IMR-90 (cell line): ENCODE results near the gene CCSER1. TPM values are rescaled to one million over a fixed set of nuclear protein-coding genes. Genes with fewer than 3 reads are reported as not detected.

Source experiments
- ATAC-seq: fragments of 200-7000 bp; cut with Tn5 transposase; 2 replicates; pipeline ENCODE4 v1.9.1; 2020; ENCODE audit warnings: low read depth, mild to moderate bottlenecking, moderate library complexity
- BruUV-seq: library from RNA; stranded (reverse); fragments of 400-500 nt; replicated peaks from 2 replicates; lab custom pipeline; 2021; lab: Mats Ljungman, UMichigan
- CTCF ChIA-PET: fragments of 300-600 bp; formaldehyde crosslinking; extraction: SDS; loops from one replicate; lab custom pipeline; 2021; ENCODE audit warnings: antibody characterized with exemption; lab: Yijun Ruan, JAX
- POLR2A ChIA-PET: fragments of 300-600 bp; sonication (Branson Sonifier 250); formaldehyde crosslinking; loops from one replicate; lab custom pipeline; 2022; ENCODE audit warnings: antibody characterized with exemption; ENCODE audit not compliant: unreplicated experiment; lab: Charles Lee
- DNase-seq: peaks from one replicate; pipeline ENCODE4 v3.0.0; 2013
- H2AFZ ChIP-seq: replicated peaks from 2 replicates; pipeline ENCODE3; 2013; ENCODE audit warnings: low read length, mild to moderate bottlenecking; ENCODE audit not compliant: poor library complexity
- H2AK5ac ChIP-seq: 2 replicates; pipeline ENCODE4 v1.6.1; 2013; ENCODE audit warnings: low read depth, low read length, inconsistent platforms
- H2AK9ac ChIP-seq: replicated peaks from 2 replicates; pipeline ENCODE3; 2013; ENCODE audit warnings: mild to moderate bottlenecking, low read depth, low read length, moderate library complexity; ENCODE audit not compliant: poor library complexity
- H2BK120ac ChIP-seq: 2 replicates; pipeline ENCODE4 v1.6.1; 2013; ENCODE audit warnings: low read depth, low read length, inconsistent platforms
- H2BK15ac ChIP-seq: 3 replicates; pipeline ENCODE4 v1.6.1; 2013; ENCODE audit warnings: low read depth, low read length, inconsistent platforms
- H2BK20ac ChIP-seq: 2 replicates; pipeline ENCODE4 v1.6.1; 2013; ENCODE audit warnings: low read depth, mild to moderate bottlenecking, inconsistent platforms, low read length, moderate library complexity
- H2BK5ac ChIP-seq: 2 replicates; pipeline ENCODE4 v1.6.1; 2013; ENCODE audit warnings: mild to moderate bottlenecking, low read depth, low read length, inconsistent platforms; ENCODE audit not compliant: poor library complexity, severe bottlenecking
- H3K14ac ChIP-seq: replicated peaks from 2 replicates; pipeline ENCODE4 v1.6.1; 2013; ENCODE audit warnings: low read depth, low read length, inconsistent platforms
- H3K18ac ChIP-seq: 2 replicates; pipeline ENCODE4 v1.6.1; 2013; ENCODE audit warnings: low read depth, low read length, control low read depth
- H3K23ac ChIP-seq: 2 replicates; pipeline ENCODE4 v1.6.1; 2013; ENCODE audit warnings: low read depth, low read length, inconsistent platforms
- H3K27ac ChIP-seq: 2 replicates; pipeline ENCODE4 v1.5.1; 2013; ENCODE audit warnings: mild to moderate bottlenecking, control low read depth, low read length; ENCODE audit not compliant: insufficient read depth
- H3K27me3 ChIP-seq: 2 replicates; pipeline ENCODE4 v1.6.1; 2013; ENCODE audit warnings: low read length; ENCODE audit not compliant: control insufficient read depth, insufficient read depth
- H3K36me3 ChIP-seq: 2 replicates; pipeline ENCODE4 v1.6.1; 2013; ENCODE audit warnings: low read length, mixed read lengths; ENCODE audit not compliant: control insufficient read depth, insufficient read depth
- H3K4ac ChIP-seq: 2 replicates; pipeline ENCODE4 v1.6.1; 2013; ENCODE audit warnings: low read depth, low read length, inconsistent platforms
- H3K4me1 ChIP-seq: 2 replicates; pipeline ENCODE4 v1.6.1; 2013; ENCODE audit warnings: low read length, mixed read lengths; ENCODE audit not compliant: control insufficient read depth, insufficient read depth
- H3K4me2 ChIP-seq: 2 replicates; pipeline ENCODE4 v1.6.1; 2013; ENCODE audit warnings: low read depth, mild to moderate bottlenecking, control low read depth, low read length, moderate library complexity
- H3K4me3 ChIP-seq: 2 replicates; pipeline ENCODE4 v1.5.1; 2013; ENCODE audit warnings: low read depth, mild to moderate bottlenecking, control low read depth, low read length, moderate library complexity; ENCODE audit not compliant: insufficient read depth
- H3K56ac ChIP-seq: 2 replicates; pipeline ENCODE4 v1.6.1; 2013; ENCODE audit warnings: low read length, inconsistent platforms; ENCODE audit not compliant: insufficient read depth; ENCODE audit errors: extremely low read depth
- H3K79me1 ChIP-seq, 2 experiments: 2 replicates each; pipeline ENCODE4 v1.6.1; 2013; ENCODE audit warnings: low read length in 2 of 2, inconsistent platforms in 1 of 2, low read depth in 1 of 2
- H3K9ac ChIP-seq: 2 replicates; pipeline ENCODE4 v1.6.1; 2013; ENCODE audit warnings: low read depth, low read length, control low read depth
- H3K9me1 ChIP-seq: 2 replicates; pipeline ENCODE4 v1.6.1; 2013; ENCODE audit warnings: low read length, inconsistent platforms; ENCODE audit not compliant: insufficient read depth
- H3K9me3 ChIP-seq: 2 replicates; pipeline ENCODE4 v1.6.1; 2013; ENCODE audit warnings: low read length; ENCODE audit not compliant: control insufficient read depth, insufficient read depth
- H4K20me1 ChIP-seq: 2 replicates; pipeline ENCODE4 v1.6.1; 2013; ENCODE audit warnings: low read length, inconsistent platforms; ENCODE audit not compliant: insufficient read depth
- H4K5ac ChIP-seq: 2 replicates; pipeline ENCODE4 v1.6.1; 2013; ENCODE audit warnings: mild to moderate bottlenecking, low read depth, low read length, control low read depth
- H4K8ac ChIP-seq, 2 experiments: 2 replicates each; pipeline ENCODE4 v1.6.1; 2013; ENCODE audit warnings: low read depth in 2 of 2, low read length in 2 of 2, control low read depth in 1 of 2, inconsistent platforms in 1 of 2
- H4K91ac ChIP-seq: 2 replicates; pipeline ENCODE4 v1.6.1; 2013; ENCODE audit warnings: low read depth, low read length, inconsistent platforms; ENCODE audit not compliant: insufficient read depth
- BHLHE40 ChIP-seq: fragments of 150-350 bp; IDR thresholded peaks from 2 replicates; pipeline ENCODE4 v1.6.1; 2016; ENCODE audit warnings: mild to moderate bottlenecking, low read depth, low read length
- CEBPB ChIP-seq: IDR thresholded peaks from 2 replicates; pipeline ENCODE4 v1.6.1; 2012; ENCODE audit warnings: low read depth, low read length, improper control_type of control experiment
- CHD1 ChIP-seq: IDR thresholded peaks from 2 replicates; pipeline ENCODE4 v1.6.1; 2012; ENCODE audit warnings: low read depth, low read length, improper control_type of control experiment
- CTCF ChIP-seq: conservative IDR thresholded peaks from 2 replicates; pipeline ENCODE4 v1.5.1; 2012; ENCODE audit warnings: mild to moderate bottlenecking, low read depth, low read length, improper control_type of control experiment
- FOS ChIP-seq: fragments of 150-350 bp; IDR thresholded peaks from 2 replicates; pipeline ENCODE4 v1.6.1; 2016; ENCODE audit warnings: low read depth, low read length
- MAFK ChIP-seq: IDR thresholded peaks from 2 replicates; pipeline ENCODE4 v1.6.1; 2012; ENCODE audit warnings: low read depth, low read length, improper control_type of control experiment
- MXI1 ChIP-seq: IDR thresholded peaks from 2 replicates; pipeline ENCODE4 v1.6.1; 2012; ENCODE audit warnings: low read depth, mild to moderate bottlenecking, low read length, moderate library complexity, borderline replicate concordance
- POLR2A ChIP-seq: IDR thresholded peaks from 2 replicates; pipeline ENCODE4 v1.6.1; 2012; ENCODE audit warnings: mild to moderate bottlenecking, low read depth, low read length
- RAD21 ChIP-seq: IDR thresholded peaks from 2 replicates; pipeline ENCODE4 v1.6.1; 2012; ENCODE audit warnings: low read length, improper control_type of control experiment
- RCOR1 ChIP-seq: IDR thresholded peaks from 2 replicates; pipeline ENCODE4 v1.6.1; 2012; ENCODE audit warnings: mild to moderate bottlenecking, low read length, improper control_type of control experiment; ENCODE audit not compliant: insufficient replicate concordance
- RFX5 ChIP-seq: IDR thresholded peaks from 2 replicates; pipeline ENCODE4 v1.8.0; 2012; ENCODE audit warnings: low read depth, mild to moderate bottlenecking, low read length, moderate library complexity
- WGBS, 2 experiments: methylation state at CpG; one replicate each; pipeline versions ENCODE4 v1.1.5 to v1.1.7; 2013; ENCODE audit warnings: missing lambda C conversion rate in 2 of 2; ENCODE audit not compliant: insufficient read length in 1 of 2; ENCODE audit errors: extremely low coverage in 2 of 2; 5-methylcytosine and 5-hydroxymethylcytosine counted together
- dilution Hi-C: fragments of 300-500 bp; cut with HindIII; formaldehyde crosslinking; loops from one replicate; pipeline ENCODE4 v1.14.3; 2018; ENCODE audit warnings: low sequenced_read_pairs; ENCODE audit not compliant: unreplicated experiment
- in situ Hi-C: fragments of 300-500 bp; cut with MboI; formaldehyde crosslinking; loops from 3 replicates; pipeline ENCODE4 v1.14.3; 2019; ENCODE audit warnings: low sequenced_read_pairs, inconsistent platforms, mixed read lengths
- intact Hi-C: fragments of 100-400 bp; cut with micrococcal nuclease; formaldehyde crosslinking; loops from 2 replicates; pipeline ENCODE4 v1.10.0; 2022
- polyA plus RNA-seq, 3 experiments: library from polyadenylated mRNA; depleted of rRNA; stranded (reverse); fragments of >200 nt; gene quantifications; 2 replicates each; pipeline ENCODE4 v1.2.3, GENCODE V29; 2012; ENCODE audit warnings: low replicate concordance in 1 of 3
- total RNA-seq: library from RNA; depleted of rRNA; stranded (reverse); fragments of >200 nt; gene quantifications from 2 replicates; pipeline ENCODE4 v1.2.3, GENCODE V29; 2012

CCSER1 gene
- total and polyA plus RNA-seq, 2 of the 4 experiments (the other 2 are of a cell fraction) = not detected

GRCh38 chr4:90449626-90450025 lies 322.4 kb downstream of the CCSER1 start:
- CTCF ChIA-PET = no interaction called here
- Histone ChIP-seq H3K4ac (no peak overlapping the region), H3K79me1 (no peaks in the 10 kb centered on the region), H4K20me1 (no peaks in the 10 kb centered on the region), H2BK120ac (no peak overlapping the region), H3K4me2 (no peak overlapping the region), H3K56ac (no peak overlapping the region), H3K9me1 (no peaks in the 10 kb centered on the region), H3K9ac (no peak overlapping the region), H2BK5ac (no peak overlapping the region), H2BK20ac (no peak overlapping the region), H4K8ac (no peak overlapping the region), H2AK5ac (no peak overlapping the region), H3K14ac (no peak overlapping the region), H4K5ac (no peak overlapping the region), H3K27ac (no peak overlapping the region), H3K27me3 (no peaks in the 10 kb centered on the region), H2AFZ (no peak overlapping the region), H3K36me3 (no peaks in the 10 kb centered on the region), H3K4me1 (no peaks in the 10 kb centered on the region), H3K23ac (no peak overlapping the region), H3K4me3 (no peak overlapping the region), H2AK9ac (no peak overlapping the region), H3K18ac (no peak overlapping the region), H2BK15ac (no peak overlapping the region), H3K9me3 (peaks cover 2% of the 10 kb centered on the region; the same call in 1 of the 2 replicates), H4K91ac (no peak overlapping the region)
- TF ChIP-seq MAFK = no peak
- TF ChIP-seq BHLHE40 = no peak
- TF ChIP-seq POLR2A = no peak
- TF ChIP-seq RAD21 = no peak
- TF ChIP-seq RFX5 = no peak
- no peak for TF ChIP-seq RCOR1
- TF ChIP-seq CHD1 = no peak
- no peak for TF ChIP-seq MXI1
- TF ChIP-seq CEBPB = no peak
- no peak for TF ChIP-seq CTCF
- TF ChIP-seq FOS = no peak
- POLR2A ChIA-PET = no interaction called here
- intact Hi-C loops = no loop called here
- no TSS peak for BruUV-seq
- no peak for ATAC-seq
- dilution Hi-C loops = no loop called here
- WGBS, 2 experiments = no CpG with 5 or more reads among the region's 2 CpGs
- DNase-seq = no peak
- in situ Hi-C loops = no loop called here
